Activated CD4-positive, alpha-beta T cell treated with anti-CD3 and anti-CD28 coated beads, Interleukin-2, amount 50 U/mL, for 48 hours (primary cell): ENCODE measurements around the gene NCL.
A peak's percentile ranks its signal among the peaks of the same experiment; 100 is the strongest.

Experiments
- DNase-seq, 2 experiments: peaks; one replicate each; pipeline ENCODE4 v3.0.0-alpha.2; 2020

NCL gene

GRCh38 chr2:231463698-231464575, at the start of gene NCL:
TSS of gene NCL (minus strand) at chr2:231464484. CDS start at chr2:231464353, 131 bp downstream.
- peak; percentile 81 to 84 for DNase-seq

GRCh38 chr2:231513746-231514224, 49.5 kb upstream of the NCL start:
- DNase-seq, result no peak

- DNase-seq, result no peak
Observed at GRCh38 chr2:231512222-231512621, 47.9 kb upstream of the NCL start.

- DNase-seq, result no peak
Observed at GRCh38 chr2:231503766-231504165, 39.5 kb upstream of the NCL start.

GRCh38 chr2:231502596-231502995, 38.3 kb upstream of the NCL start:
- no peak for DNase-seq

- DNase-seq, result no peak
Observed at GRCh38 chr2:231497651-231498050, 33.4 kb upstream of the NCL start.

- DNase-seq, result no peak
Observed at GRCh38 chr2:231494669-231495068, 30.4 kb upstream of the NCL start.

GRCh38 chr2:231490801-231491200, 26.5 kb upstream of the NCL start:
- no peak for DNase-seq

- DNase-seq, result peak; percentile 40 to 45
Observed at GRCh38 chr2:231489990-231490389, 25.7 kb upstream of the NCL start.

- DNase-seq, result no peak
Observed at GRCh38 chr2:231488331-231488730, 24.0 kb upstream of the NCL start.

GRCh38 chr2:231486851-231487596, 22.7 kb upstream of the NCL start:
- DNase-seq, result no peak

- peak; percentile 34 to 49 for DNase-seq
Observed at GRCh38 chr2:231483398-231484329, 19.4 kb upstream of the NCL start.

GRCh38 chr2:231482806-231483391, 18.6 kb upstream of the NCL start:
- DNase-seq, result peak; percentile 82 to 83

GRCh38 chr2:231480781-231481180, 16.5 kb upstream of the NCL start:
- no peak for DNase-seq

- no peak for DNase-seq
Observed at GRCh38 chr2:231479455-231479854, 15.2 kb upstream of the NCL start.

GRCh38 chr2:231476920-231477319, 12.6 kb upstream of the NCL start:
- no peak for DNase-seq

- DNase-seq, result no peak
Observed at GRCh38 chr2:231475965-231476364, 11.7 kb upstream of the NCL start.

- no peak for DNase-seq
Observed at GRCh38 chr2:231472816-231473215, 8.5 kb upstream of the NCL start.

- no peak for DNase-seq
Observed at GRCh38 chr2:231470246-231470900, 6.1 kb upstream of the NCL start.

GRCh38 chr2:231469583-231469950, 5.3 kb upstream of the NCL start:
- no peak for DNase-seq

- no peak for DNase-seq
Observed at GRCh38 chr2:231467613-231468530, 3.6 kb upstream of the NCL start.
